K562 (cell line): Measurements from ENCODE around the gene MYL12A. TPM values are rescaled to one million over a fixed set of nuclear protein-coding genes. Genes with fewer than 3 reads are reported as not detected.

ENCODE experiments used
- CBFB ChIP-seq: sonication (generic); formaldehyde crosslinking; IDR thresholded peaks from 2 replicates; pipeline ENCODE4 v1.4.0; 2020; ENCODE audit warnings: mild to moderate bottlenecking, missing genetic modification reagents
- CREB1 ChIP-seq, 2 experiments: sonication (generic) in 1 of 2; formaldehyde crosslinking in 1 of 2; IDR thresholded peaks; 2 replicates each; pipeline versions ENCODE4 v1.6.1 to v1.8.0; 2012 to 2022; ENCODE audit warnings: inconsistent platforms in 1 of 2, mild to moderate bottlenecking in 1 of 2, missing genetic modification reagents in 1 of 2, moderate library complexity in 1 of 2
- HNRNPUL1 ChIP-seq: fragments of 200-400 bp; formaldehyde crosslinking; IDR thresholded peaks from 2 replicates; pipeline ENCODE4 v1.6.1; 2017; ENCODE audit warnings: low read length
- PHF21A ChIP-seq: fragments of 450-650 bp; IDR thresholded peaks from 2 replicates; pipeline ENCODE4 v1.6.1; 2017; ENCODE audit warnings: low read depth, borderline replicate concordance
- SP1 ChIP-seq: sonication (generic); formaldehyde crosslinking; IDR thresholded peaks from 2 replicates; pipeline ENCODE4 v1.8.1; 2022; ENCODE audit warnings: mild to moderate bottlenecking, missing genetic modification reagents
- ZBTB8A ChIP-seq: fragments of 450-650 bp; IDR thresholded peaks from 2 replicates; pipeline ENCODE4 v1.6.1; 2018; ENCODE audit warnings: mild to moderate bottlenecking, moderate library complexity; ENCODE audit not compliant: partially characterized antibody
- ZNF445 ChIP-seq: fragments of 250-450 bp; sonication (Bioruptor Pico); IDR thresholded peaks from 2 replicates; pipeline ENCODE4 v1.4.0; 2020; ENCODE audit warnings: low read depth, mild to moderate bottlenecking, moderate library complexity
- polyA plus RNA-seq, 8 experiments: library from polyadenylated mRNA; depleted of rRNA in 4 of 8; stranded (reverse) in 5 of 8; unstranded in 3 of 8; fragments of >200 nt; fragmentation: Nextera tagmentation in 2 of 8; fragmentation: Illumina TruSeq in 1 of 8; extraction: Ambion mirVana in 2 of 8; extraction: Trizol in 1 of 8; gene quantifications; 2 replicates each; pipeline versions ENCODE4 v1.2.1 to v1.2.3, GENCODE V29; 2011 to 2014; ENCODE audit warnings: inconsistent platforms in 1 of 8, missing spikeins in 1 of 8
- total RNA-seq, 7 experiments: library from RNA; depleted of rRNA in 6 of 7; stranded (reverse); fragments of >200 nt in 6 of 7; fragmentation: Illumina TruSeq in 2 of 7; extraction: Trizol in 2 of 7; gene quantifications; 2 replicates each; pipeline versions ENCODE4 v1.2.1 to v1.2.3, GENCODE V29; 2011 to 2021; ENCODE audit warnings: low replicate concordance in 1 of 7
- TF ChIP-seq, protein P1 (sequence below), 3 experiments: fragments of 200-800 bp in 1 of 3; sonication (Bioruptor generic) in 1 of 3; sonication (generic) in 1 of 3; formaldehyde crosslinking in 1 of 3; IDR thresholded peaks; 2 replicates each; pipeline versions ENCODE4 v1.6.1 to v1.8.0; 2016 to 2022; ENCODE audit warnings: mild to moderate bottlenecking in 2 of 3, missing compliant biosample characterization in 2 of 3, missing genetic modification characterization in 2 of 3, missing genetic modification reagents in 1 of 3
- TF ChIP-seq, protein P2 (sequence below): sonication (generic); formaldehyde crosslinking; IDR thresholded peaks from 2 replicates; pipeline ENCODE4 v1.8.1; 2023; ENCODE audit warnings: mild to moderate bottlenecking, missing genetic modification reagents
- TF ChIP-seq, protein P3 (sequence below): fragments of 250-450 bp; sonication (Bioruptor Pico); IDR thresholded peaks from 2 replicates; pipeline ENCODE4 v1.9.0; 2021; ENCODE audit warnings: mild to moderate bottlenecking
- TF ChIP-seq, protein P4 (sequence below), 2 experiments: IDR thresholded peaks; 2 replicates each; pipeline ENCODE4 v1.6.1; 2012; ENCODE audit warnings: improper control_type of control experiment in 2 of 2, low read depth in 2 of 2, low read length in 2 of 2, borderline replicate concordance in 1 of 2
- TF ChIP-seq, protein P5 (sequence below): fragments of 250-450 bp; sonication (Bioruptor Pico); IDR thresholded peaks from 2 replicates; pipeline ENCODE4 v1.4.0; 2020
- TF ChIP-seq, protein P6 (sequence below): fragments of 450-650 bp; IDR thresholded peaks from 2 replicates; pipeline ENCODE4 v1.6.1; 2018; ENCODE audit not compliant: partially characterized antibody

Gene MYL12A
- total and polyA plus RNA-seq, 9 of the 15 experiments (the other 6 are each of a cell fraction or from before 2014, with no cell fraction given) = 308 to 1,031 (median 559) TPM

DNA sequence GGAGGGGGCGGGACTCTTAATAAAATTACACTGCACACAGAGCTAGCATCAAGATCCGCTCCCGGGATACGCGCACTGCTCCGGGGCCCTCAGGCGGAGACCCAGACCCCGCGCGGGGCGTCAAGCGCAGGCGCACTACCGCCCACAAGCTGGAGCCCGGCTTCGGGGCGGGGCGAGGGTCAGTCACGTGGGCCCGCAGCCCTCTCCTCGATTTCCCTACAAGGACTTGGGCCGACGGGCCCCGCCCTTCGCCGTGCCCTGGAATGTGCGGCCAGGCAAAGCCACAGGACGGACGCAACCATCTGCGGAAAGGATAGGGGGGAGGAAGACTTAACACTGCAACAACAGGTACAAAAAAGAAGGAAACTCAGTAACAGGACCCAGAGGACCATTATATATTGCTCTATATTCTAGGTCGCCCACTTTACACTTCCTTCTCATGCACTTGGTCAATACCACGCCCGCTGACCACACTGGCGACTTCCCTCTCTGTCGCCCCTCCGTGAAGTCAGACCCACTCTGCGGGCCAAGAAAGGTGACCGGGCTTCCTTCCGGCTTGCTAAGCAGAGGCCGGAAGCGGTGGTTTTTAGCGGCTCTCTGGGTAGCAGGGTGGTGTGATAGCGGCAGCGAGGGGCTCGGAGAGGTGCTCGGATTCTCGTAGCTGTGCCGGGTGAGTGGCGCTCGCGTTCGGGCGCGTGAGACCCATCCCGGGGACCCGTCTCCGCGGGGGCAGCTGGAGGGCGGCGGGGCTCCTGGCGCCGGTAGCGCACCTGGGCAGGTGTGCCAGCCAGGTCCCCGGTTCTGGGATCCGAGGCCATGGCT is at the start of gene MYL12A (continued):
- TF ChIP-seq, protein P1, sequence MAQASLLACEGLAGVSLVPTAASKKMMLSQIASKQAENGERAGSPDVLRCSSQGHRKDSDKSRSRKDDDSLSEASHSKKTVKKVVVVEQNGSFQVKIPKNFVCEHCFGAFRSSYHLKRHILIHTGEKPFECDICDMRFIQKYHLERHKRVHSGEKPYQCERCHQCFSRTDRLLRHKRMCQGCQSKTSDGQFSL (CRISPR knock-in tag; IDR thresholded peaks at IDR 0.05) = no peak
- TF ChIP-seq, protein P1 (tag; IDR thresholded peaks at IDR 0.05) = no peak
- TF ChIP-seq SP1 (peak; percentile 92), CBFB (CRISPR knock-in tag) (peak; percentile 98), HNRNPUL1 (no peak), ZBTB8A (no peak), PHF21A (no peak), CREB1 (IDR thresholded peaks at IDR 0.05) (peak; percentile 73; the same call in 1 of the 2 replicates), CREB1 (CRISPR knock-in tag; IDR thresholded peaks at IDR 0.05) (peak; percentile 79), ZNF445 (CRISPR knock-in tag) (peak; percentile 31; the same call in 1 of the 2 replicates)
- TF ChIP-seq, protein P2, sequence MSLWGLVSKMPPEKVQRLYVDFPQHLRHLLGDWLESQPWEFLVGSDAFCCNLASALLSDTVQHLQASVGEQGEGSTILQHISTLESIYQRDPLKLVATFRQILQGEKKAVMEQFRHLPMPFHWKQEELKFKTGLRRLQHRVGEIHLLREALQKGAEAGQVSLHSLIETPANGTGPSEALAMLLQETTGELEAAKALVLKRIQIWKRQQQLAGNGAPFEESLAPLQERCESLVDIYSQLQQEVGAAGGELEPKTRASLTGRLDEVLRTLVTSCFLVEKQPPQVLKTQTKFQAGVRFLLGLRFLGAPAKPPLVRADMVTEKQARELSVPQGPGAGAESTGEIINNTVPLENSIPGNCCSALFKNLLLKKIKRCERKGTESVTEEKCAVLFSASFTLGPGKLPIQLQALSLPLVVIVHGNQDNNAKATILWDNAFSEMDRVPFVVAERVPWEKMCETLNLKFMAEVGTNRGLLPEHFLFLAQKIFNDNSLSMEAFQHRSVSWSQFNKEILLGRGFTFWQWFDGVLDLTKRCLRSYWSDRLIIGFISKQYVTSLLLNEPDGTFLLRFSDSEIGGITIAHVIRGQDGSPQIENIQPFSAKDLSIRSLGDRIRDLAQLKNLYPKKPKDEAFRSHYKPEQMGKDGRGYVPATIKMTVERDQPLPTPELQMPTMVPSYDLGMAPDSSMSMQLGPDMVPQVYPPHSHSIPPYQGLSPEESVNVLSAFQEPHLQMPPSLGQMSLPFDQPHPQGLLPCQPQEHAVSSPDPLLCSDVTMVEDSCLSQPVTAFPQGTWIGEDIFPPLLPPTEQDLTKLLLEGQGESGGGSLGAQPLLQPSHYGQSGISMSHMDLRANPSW (CRISPR knock-in tag) = no peak
- TF ChIP-seq, protein P3, sequence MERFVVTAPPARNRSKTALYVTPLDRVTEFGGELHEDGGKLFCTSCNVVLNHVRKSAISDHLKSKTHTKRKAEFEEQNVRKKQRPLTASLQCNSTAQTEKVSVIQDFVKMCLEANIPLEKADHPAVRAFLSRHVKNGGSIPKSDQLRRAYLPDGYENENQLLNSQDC (CRISPR knock-in tag) = 0 out of 2 replicates have a peak, but pooled peaks have one; percentile 44
- TF ChIP-seq, protein P4, sequence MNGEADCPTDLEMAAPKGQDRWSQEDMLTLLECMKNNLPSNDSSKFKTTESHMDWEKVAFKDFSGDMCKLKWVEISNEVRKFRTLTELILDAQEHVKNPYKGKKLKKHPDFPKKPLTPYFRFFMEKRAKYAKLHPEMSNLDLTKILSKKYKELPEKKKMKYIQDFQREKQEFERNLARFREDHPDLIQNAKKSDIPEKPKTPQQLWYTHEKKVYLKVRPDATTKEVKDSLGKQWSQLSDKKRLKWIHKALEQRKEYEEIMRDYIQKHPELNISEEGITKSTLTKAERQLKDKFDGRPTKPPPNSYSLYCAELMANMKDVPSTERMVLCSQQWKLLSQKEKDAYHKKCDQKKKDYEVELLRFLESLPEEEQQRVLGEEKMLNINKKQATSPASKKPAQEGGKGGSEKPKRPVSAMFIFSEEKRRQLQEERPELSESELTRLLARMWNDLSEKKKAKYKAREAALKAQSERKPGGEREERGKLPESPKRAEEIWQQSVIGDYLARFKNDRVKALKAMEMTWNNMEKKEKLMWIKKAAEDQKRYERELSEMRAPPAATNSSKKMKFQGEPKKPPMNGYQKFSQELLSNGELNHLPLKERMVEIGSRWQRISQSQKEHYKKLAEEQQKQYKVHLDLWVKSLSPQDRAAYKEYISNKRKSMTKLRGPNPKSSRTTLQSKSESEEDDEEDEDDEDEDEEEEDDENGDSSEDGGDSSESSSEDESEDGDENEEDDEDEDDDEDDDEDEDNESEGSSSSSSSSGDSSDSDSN (IDR thresholded peaks at IDR 0.05; ENCODE audit: borderline replicate concordance in 1 of 2, low read depth in 2 of 2, low read length in 2 of 2) = peak; percentile 95 to 97
- TF ChIP-seq, protein P5, sequence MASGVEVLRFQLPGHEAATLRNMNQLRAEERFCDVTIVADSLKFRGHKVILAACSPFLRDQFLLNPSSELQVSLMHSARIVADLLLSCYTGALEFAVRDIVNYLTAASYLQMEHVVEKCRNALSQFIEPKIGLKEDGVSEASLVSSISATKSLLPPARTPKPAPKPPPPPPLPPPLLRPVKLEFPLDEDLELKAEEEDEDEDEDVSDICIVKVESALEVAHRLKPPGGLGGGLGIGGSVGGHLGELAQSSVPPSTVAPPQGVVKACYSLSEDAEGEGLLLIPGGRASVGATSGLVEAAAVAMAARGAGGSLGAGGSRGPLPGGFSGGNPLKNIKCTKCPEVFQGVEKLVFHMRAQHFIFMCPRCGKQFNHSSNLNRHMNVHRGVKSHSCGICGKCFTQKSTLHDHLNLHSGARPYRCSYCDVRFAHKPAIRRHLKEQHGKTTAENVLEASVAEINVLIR (CRISPR knock-in tag) = 0 out of 2 replicates have a peak, but pooled peaks have one; percentile 19
- TF ChIP-seq, protein P6, sequence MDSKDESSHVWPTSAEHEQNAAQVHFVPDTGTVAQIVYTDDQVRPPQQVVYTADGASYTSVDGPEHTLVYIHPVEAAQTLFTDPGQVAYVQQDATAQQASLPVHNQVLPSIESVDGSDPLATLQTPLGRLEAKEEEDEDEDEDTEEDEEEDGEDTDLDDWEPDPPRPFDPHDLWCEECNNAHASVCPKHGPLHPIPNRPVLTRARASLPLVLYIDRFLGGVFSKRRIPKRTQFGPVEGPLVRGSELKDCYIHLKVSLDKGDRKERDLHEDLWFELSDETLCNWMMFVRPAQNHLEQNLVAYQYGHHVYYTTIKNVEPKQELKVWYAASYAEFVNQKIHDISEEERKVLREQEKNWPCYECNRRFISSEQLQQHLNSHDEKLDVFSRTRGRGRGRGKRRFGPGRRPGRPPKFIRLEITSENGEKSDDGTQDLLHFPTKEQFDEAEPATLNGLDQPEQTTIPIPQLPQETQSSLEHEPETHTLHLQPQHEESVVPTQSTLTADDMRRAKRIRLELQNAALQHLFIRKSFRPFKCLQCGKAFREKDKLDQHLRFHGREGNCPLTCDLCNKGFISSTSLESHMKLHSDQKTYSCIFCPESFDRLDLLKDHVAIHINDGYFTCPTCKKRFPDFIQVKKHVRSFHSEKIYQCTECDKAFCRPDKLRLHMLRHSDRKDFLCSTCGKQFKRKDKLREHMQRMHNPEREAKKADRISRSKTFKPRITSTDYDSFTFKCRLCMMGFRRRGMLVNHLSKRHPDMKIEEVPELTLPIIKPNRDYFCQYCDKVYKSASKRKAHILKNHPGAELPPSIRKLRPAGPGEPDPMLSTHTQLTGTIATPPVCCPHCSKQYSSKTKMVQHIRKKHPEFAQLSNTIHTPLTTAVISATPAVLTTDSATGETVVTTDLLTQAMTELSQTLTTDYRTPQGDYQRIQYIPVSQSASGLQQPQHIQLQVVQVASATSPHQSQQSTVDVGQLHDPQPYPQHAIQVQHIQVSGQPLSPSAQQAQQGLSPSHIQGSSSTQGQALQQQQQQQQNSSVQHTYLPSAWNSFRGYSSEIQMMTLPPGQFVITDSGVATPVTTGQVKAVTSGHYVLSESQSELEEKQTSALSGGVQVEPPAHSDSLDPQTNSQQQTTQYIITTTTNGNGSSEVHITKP = no peak
